ENCODE data around the gene C3orf18. TPM values are rescaled to one million over a fixed set of nuclear protein-coding genes. Genes with fewer than 3 reads are reported as not detected.

Gene C3orf18
- total and polyA plus RNA-seq, 8 donors, result 4.9 to 75.0 (median 8.2) TPM; not detected in 1

GRCh38 chr3:50570508-50571279, 3.1 kb upstream of the C3orf18 start:
- intact Hi-C loops (cut with DNase I; ENCODE audit: low total_unique reads), result loop anchor here (5.0 kb wide), 1 partner anchor 42 kb away; the partner anchor contains the start of gene CISH
- no peak for DNase-seq
- WGBS, 5 donors, result 72 to 89% (median 80%) methylated on average over 5 of the region's 5 CpGs
- Histone ChIP-seq H3K27me3 (no peaks in the 10 kb centered on the region), H3K4me3 (peak overlapping the region in 1 of 4 donors; percentile 82), H3K4me1 (peaks cover 23 to 61% (median 46%) of the 10 kb centered on the region in 4 donors), H3K36me3 (peaks cover 5 to 25% (median 14%) of the 10 kb centered on the region in 4 donors), H3K27ac (peak overlapping the region in 4 of 5 donors; percentile 86 to 92 (median 90)), H3K9me3 (no peaks in the 10 kb centered on the region)
- TF ChIP-seq POLR2AphosphoS5 (IDR thresholded peaks at IDR 0.05) (no peak), EP300 (IDR thresholded peaks at IDR 0.05) (no peak), CTCF (IDR thresholded peaks at IDR 0.05) (no peak), POLR2A (IDR thresholded peaks at IDR 0.05) (no peak)

GRCh38 chr3:50568947-50569749, 1.6 kb upstream of the C3orf18 start, which contains the start of gene HEMK1:
Gene HEMK1, plus strand, starts transcription at chr3:50569522. Its CDS starts 1,583 bp downstream, at chr3:50571105.
- TF ChIP-seq POLR2AphosphoS5 (IDR thresholded peaks at IDR 0.05) (peak; percentile 74 to 94 (median 75)), CTCF (IDR thresholded peaks at IDR 0.05) (no peak)
- peaks cover 5 to 13% (median 8%) of the 10 kb centered on the region in 4 donors for H3K36me3 ChIP-seq
- no peaks in the 10 kb centered on the region for H3K27me3 ChIP-seq
- peaks cover 23 to 61% (median 48%) of the 10 kb centered on the region in 4 donors for H3K4me1 ChIP-seq
- peak; percentile 98 to 99 for DNase-seq
- no peaks in the 10 kb centered on the region for H3K9me3 ChIP-seq
- peak within 1 kb of the TSS; percentile 86 to 96 (median 92) for H3K27ac ChIP-seq
- H3K4me3 ChIP-seq, result peak within 1 kb of the TSS; percentile 56 to 82 (median 74)
- intact Hi-C loops (cut with DNase I; ENCODE audit: low total_unique reads), result no loop called here
- WGBS, 5 donors, result 0 to 1% (median 0%) methylated on average over 20 to 55 of the region's 55 CpGs

DNA sequence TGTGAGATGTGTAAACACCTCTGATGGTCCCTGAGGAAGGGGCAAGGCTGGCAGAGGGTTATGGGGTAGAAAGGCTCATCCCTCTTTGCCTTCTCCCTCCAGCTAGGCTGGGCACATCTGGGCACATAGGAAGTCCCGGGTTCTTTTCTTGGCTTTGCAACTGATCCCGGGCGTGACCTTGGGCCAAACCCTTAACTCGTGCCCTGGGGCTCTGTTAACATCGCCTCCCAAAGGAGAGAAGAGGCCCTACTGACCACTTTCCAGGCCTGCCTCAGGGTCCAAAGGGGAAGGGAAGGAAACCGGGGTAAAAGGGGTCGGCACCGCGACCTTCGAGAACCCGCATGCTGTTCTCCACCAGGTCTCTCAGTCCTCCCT, 549 bp downstream of the C3orf18 start:
- H3K4me1 ChIP-seq, result peaks cover 18 to 48% (median 46%) of the 10 kb centered on the region in 4 donors
- peak overlapping the region; percentile 56 to 82 (median 64) for H3K4me3 ChIP-seq
- DNase-seq, result no peak
- WGBS, 5 donors, result 6 to 28% (median 14%) methylated on average over 4 to 11 of the region's 11 CpGs
- TF ChIP-seq CTCF (IDR thresholded peaks at IDR 0.05), result no peak
- no peak for TF ChIP-seq POLR2AphosphoS5 (IDR thresholded peaks at IDR 0.05)
- no peak for TF ChIP-seq EP300 (IDR thresholded peaks at IDR 0.05)
- TF ChIP-seq POLR2A (IDR thresholded peaks at IDR 0.05), result no peak
- no peaks in the 10 kb centered on the region for H3K27me3 ChIP-seq
- H3K9me3 ChIP-seq, result no peaks in the 10 kb centered on the region
- H3K27ac ChIP-seq, result peak overlapping the region; percentile 37 to 92 (median 87)
- intact Hi-C loops (cut with DNase I; ENCODE audit: low total_unique reads), result no loop called here
- H3K36me3 ChIP-seq, result no peaks in the 10 kb centered on the region

DNA sequence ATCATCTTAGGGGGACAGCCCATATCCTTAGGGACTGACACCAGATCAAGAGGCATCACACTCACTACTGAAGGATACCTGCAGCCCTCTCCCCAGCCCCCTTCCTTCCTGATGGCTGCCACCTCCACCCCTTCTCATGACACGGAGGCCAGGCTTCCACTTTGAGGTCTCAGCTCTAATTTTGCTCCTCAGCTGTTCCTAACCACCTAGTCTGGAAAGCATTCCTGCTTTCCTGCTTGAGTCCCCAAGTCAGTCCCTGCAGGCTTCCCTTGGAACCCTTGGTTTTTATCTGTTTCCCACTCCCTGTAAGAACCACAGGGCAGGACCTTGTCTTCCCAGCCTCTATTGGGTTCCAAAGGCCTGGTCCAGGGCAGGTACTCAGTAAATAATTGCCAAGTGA, 3.2 kb downstream of the C3orf18 start:
- Histone ChIP-seq H3K27me3 (no peaks in the 10 kb centered on the region), H3K4me1 (peaks cover 10 to 31% (median 29%) of the 10 kb centered on the region in 4 donors), H3K27ac (peak overlapping the region in 1 of 5 donors; percentile 11), H3K36me3 (no peaks in the 10 kb centered on the region), H3K9me3 (no peaks in the 10 kb centered on the region), H3K4me3 (no peak overlapping the region)
- TF ChIP-seq POLR2AphosphoS5 (IDR thresholded peaks at IDR 0.05), result no peak
- no peak for TF ChIP-seq CTCF (IDR thresholded peaks at IDR 0.05)
- TF ChIP-seq POLR2A (IDR thresholded peaks at IDR 0.05), result no peak
- TF ChIP-seq EP300 (IDR thresholded peaks at IDR 0.05), result no peak
- WGBS, 5 donors, result 64 to 90% (median 82%) methylated on average over 1 of the region's 1 CpG
- intact Hi-C loops (cut with DNase I; ENCODE audit: low total_unique reads), result no loop called here
- no peak for DNase-seq
